K562 (cell line): ENCODE data around the gene TM7SF2. TPM values are rescaled to one million over a fixed set of nuclear protein-coding genes. Genes with fewer than 3 reads are reported as not detected.

ENCODE experiments used
- CBFB ChIP-seq: sonication (generic); formaldehyde crosslinking; IDR thresholded peaks from 2 replicates; pipeline ENCODE4 v1.4.0; 2020; ENCODE audit warnings: mild to moderate bottlenecking, missing genetic modification reagents
- CC2D1A ChIP-seq: fragments of 450-650 bp; IDR thresholded peaks from 2 replicates; pipeline ENCODE4 v1.6.1; 2017; ENCODE audit warnings: mild to moderate bottlenecking
- CEBPG ChIP-seq, 3 experiments: fragments of 200-800 bp in 1 of 3; sonication (Bioruptor generic) in 1 of 3; sonication (generic) in 1 of 3; formaldehyde crosslinking in 1 of 3; IDR thresholded peaks in 2 of 3; conservative IDR thresholded peaks in 1 of 3; 2 replicates each; pipeline versions ENCODE4 v1.6.1 to v1.8.0; 2016 to 2022; ENCODE audit warnings: missing compliant biosample characterization in 2 of 3, missing genetic modification characterization in 2 of 3, mild to moderate bottlenecking in 1 of 3, missing genetic modification reagents in 1 of 3
- ELF1 ChIP-seq: fragments of 200-800 bp; sonication (Bioruptor generic); IDR thresholded peaks from 2 replicates; pipeline ENCODE4 v1.6.1; 2016; ENCODE audit warnings: missing genetic modification characterization, missing compliant biosample characterization
- HDAC8 ChIP-seq: fragments of 450-650 bp; IDR thresholded peaks from 2 replicates; pipeline ENCODE4 v1.6.1; 2016; ENCODE audit warnings: mild to moderate bottlenecking, missing genetic modification characterization, moderate library complexity, missing compliant biosample characterization
- KDM4B ChIP-seq, 2 experiments: fragments of 450-650 bp in 1 of 2; sonication (generic) in 1 of 2; IDR thresholded peaks; 2 replicates each; pipeline ENCODE4 v1.6.1; 2016 to 2017; ENCODE audit warnings: borderline replicate concordance in 2 of 2, antibody characterized with exemption in 1 of 2, low read depth in 1 of 2, mild to moderate bottlenecking in 1 of 2
- KLF6 ChIP-seq: fragments of 250-450 bp; sonication (Bioruptor Pico); IDR thresholded peaks from 2 replicates; pipeline ENCODE4 v1.4.0; 2020; ENCODE audit warnings: mild to moderate bottlenecking, moderate library complexity, borderline replicate concordance
- MEIS2 ChIP-seq: fragments of 450-650 bp; IDR thresholded peaks from 2 replicates; pipeline ENCODE4 v1.6.1; 2014; ENCODE audit warnings: mild to moderate bottlenecking; ENCODE audit not compliant: partially characterized antibody
- PML ChIP-seq: IDR thresholded peaks from 2 replicates; pipeline ENCODE4 v1.6.1; 2012; ENCODE audit warnings: low read length, inconsistent platforms
- RBBP5 ChIP-seq: fragments of 200-600 bp; sonication (generic); IDR thresholded peaks from 2 replicates; pipeline ENCODE4 v1.6.1; 2012; ENCODE audit warnings: borderline replicate concordance, mild to moderate bottlenecking, low read length, control low read depth, inconsistent platforms; ENCODE audit not compliant: insufficient read depth, poor library complexity, severe bottlenecking
- RBM14 ChIP-seq: fragments of 200-400 bp; formaldehyde crosslinking; IDR thresholded peaks from 2 replicates; pipeline ENCODE4 v1.6.1; 2018; ENCODE audit warnings: low read depth, mild to moderate bottlenecking, low read length, moderate library complexity, borderline replicate concordance; ENCODE audit not compliant: insufficient read depth
- SMAD1 ChIP-seq: fragments of 150-350 bp; IDR thresholded peaks from 2 replicates; pipeline ENCODE4 v1.6.1; 2014; ENCODE audit warnings: low read length, low read depth; ENCODE audit not compliant: partially characterized antibody
- SMAD4 ChIP-seq: fragments of 250-450 bp; sonication (Bioruptor Pico); conservative IDR thresholded peaks from 2 replicates; pipeline ENCODE4 v1.8.0; 2021; ENCODE audit warnings: inconsistent platforms, mild to moderate bottlenecking, moderate library complexity
- TAF9B ChIP-seq: fragments of 450-650 bp; IDR thresholded peaks from 2 replicates; pipeline ENCODE4 v1.6.1; 2018; ENCODE audit warnings: mild to moderate bottlenecking; ENCODE audit not compliant: partially characterized antibody
- ZFP36 ChIP-seq: fragments of 150-350 bp; IDR thresholded peaks from 2 replicates; pipeline ENCODE4 v1.6.1; 2018; ENCODE audit warnings: low read length, low read depth; ENCODE audit not compliant: partially characterized antibody
- ZNF124 ChIP-seq: sonication (generic); formaldehyde crosslinking; IDR thresholded peaks from 2 replicates; pipeline ENCODE4 v1.8.1; 2022; ENCODE audit warnings: missing genetic modification reagents
- ZNF224 ChIP-seq: sonication (generic); formaldehyde crosslinking; IDR thresholded peaks from 2 replicates; pipeline ENCODE4 v1.8.0; 2022; ENCODE audit warnings: mild to moderate bottlenecking, missing genetic modification reagents
- ZNF324 ChIP-seq: fragments of 250-450 bp; sonication (Bioruptor Pico); IDR thresholded peaks from 2 replicates; pipeline ENCODE4 v1.4.0; 2020; ENCODE audit warnings: mild to moderate bottlenecking
- ZNF431 ChIP-seq: sonication (generic); formaldehyde crosslinking; IDR thresholded peaks from 2 replicates; pipeline ENCODE4 v1.8.0; 2022; ENCODE audit warnings: mild to moderate bottlenecking, missing genetic modification reagents
- ZNF436 ChIP-seq: fragments of 250-450, 450-650 bp; sonication (Bioruptor Pico); formaldehyde crosslinking; IDR thresholded peaks from 2 replicates; pipeline ENCODE4 v1.7.0; 2020; ENCODE audit warnings: mild to moderate bottlenecking
- polyA plus RNA-seq, 8 experiments: library from polyadenylated mRNA; depleted of rRNA in 4 of 8; stranded (reverse) in 5 of 8; unstranded in 3 of 8; fragments of >200 nt; fragmentation: Nextera tagmentation in 2 of 8; fragmentation: Illumina TruSeq in 1 of 8; extraction: Ambion mirVana in 2 of 8; extraction: Trizol in 1 of 8; gene quantifications; 2 replicates each; pipeline versions ENCODE4 v1.2.1 to v1.2.3, GENCODE V29; 2011 to 2014; ENCODE audit warnings: inconsistent platforms in 1 of 8, missing spikeins in 1 of 8
- total RNA-seq, 7 experiments: library from RNA; depleted of rRNA in 6 of 7; stranded (reverse); fragments of >200 nt in 6 of 7; fragmentation: Illumina TruSeq in 2 of 7; extraction: Trizol in 2 of 7; gene quantifications; 2 replicates each; pipeline versions ENCODE4 v1.2.1 to v1.2.3, GENCODE V29; 2011 to 2021; ENCODE audit warnings: low replicate concordance in 1 of 7
- TF ChIP-seq, protein P1 (sequence below): fragments of 450-650 bp; IDR thresholded peaks from 2 replicates; pipeline ENCODE4 v1.6.1; 2016; ENCODE audit warnings: borderline replicate concordance
- TF ChIP-seq, protein P2 (sequence below): fragments of 250-450 bp; sonication (Bioruptor Pico); IDR thresholded peaks from 2 replicates; pipeline ENCODE4 v1.6.1; 2021; ENCODE audit warnings: mild to moderate bottlenecking
- TF ChIP-seq, protein P3 (sequence below): sonication (generic); IDR thresholded peaks from 2 replicates; pipeline ENCODE4 v1.6.1; 2016
- TF ChIP-seq, protein P4 (sequence below): sonication (generic); formaldehyde crosslinking; IDR thresholded peaks from 2 replicates; pipeline ENCODE4 v1.8.0; 2022; ENCODE audit warnings: mild to moderate bottlenecking, missing genetic modification reagents

The TM7SF2 gene
- total and polyA plus RNA-seq, 9 of the 15 experiments (the other 6 are each of a cell fraction or from before 2014, with no cell fraction given) = 1.2 to 22.0 (median 14.3) TPM

DNA sequence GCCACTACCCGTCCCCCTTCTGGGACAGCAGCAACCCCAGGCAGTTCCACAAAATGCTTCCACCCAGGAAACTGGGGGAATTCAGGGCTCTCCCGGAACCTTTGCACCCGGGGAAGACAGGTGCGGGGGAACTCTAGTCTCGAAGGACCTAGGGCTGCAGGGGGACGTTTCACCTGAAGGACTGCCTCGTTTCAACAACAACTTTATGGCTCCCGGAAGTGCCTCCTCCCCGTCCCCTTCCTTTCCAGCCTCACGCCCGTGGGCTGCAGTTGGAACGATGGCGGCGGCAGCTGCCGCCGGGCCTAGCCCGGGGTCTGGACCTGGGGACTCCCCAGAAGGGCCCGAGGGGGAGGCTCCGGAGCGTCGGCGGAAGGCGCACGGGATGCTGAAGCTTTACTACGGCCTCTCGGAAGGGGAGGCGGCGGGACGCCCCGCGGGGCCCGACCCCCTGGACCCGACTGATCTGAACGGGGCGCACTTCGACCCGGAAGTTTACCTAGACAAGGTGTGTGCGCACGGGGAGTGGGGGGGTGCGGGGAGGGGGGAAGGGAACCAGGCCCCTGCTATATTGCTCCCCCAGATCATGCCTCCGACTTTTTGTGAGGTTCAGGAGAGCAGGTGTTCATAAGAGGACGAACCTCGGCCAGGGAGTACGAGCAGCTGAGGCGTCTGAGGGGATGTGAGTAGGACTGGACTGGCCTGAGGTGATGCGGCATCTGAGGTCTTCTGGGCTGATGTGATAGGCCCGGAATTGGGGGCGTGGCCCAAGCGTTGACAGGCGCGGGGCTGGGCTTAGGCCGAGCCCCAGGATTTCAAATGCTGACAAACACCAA, 15.5 kb upstream of the TM7SF2 start, which contains the start of gene VPS51 (continued):
- TF ChIP-seq, protein P1, sequence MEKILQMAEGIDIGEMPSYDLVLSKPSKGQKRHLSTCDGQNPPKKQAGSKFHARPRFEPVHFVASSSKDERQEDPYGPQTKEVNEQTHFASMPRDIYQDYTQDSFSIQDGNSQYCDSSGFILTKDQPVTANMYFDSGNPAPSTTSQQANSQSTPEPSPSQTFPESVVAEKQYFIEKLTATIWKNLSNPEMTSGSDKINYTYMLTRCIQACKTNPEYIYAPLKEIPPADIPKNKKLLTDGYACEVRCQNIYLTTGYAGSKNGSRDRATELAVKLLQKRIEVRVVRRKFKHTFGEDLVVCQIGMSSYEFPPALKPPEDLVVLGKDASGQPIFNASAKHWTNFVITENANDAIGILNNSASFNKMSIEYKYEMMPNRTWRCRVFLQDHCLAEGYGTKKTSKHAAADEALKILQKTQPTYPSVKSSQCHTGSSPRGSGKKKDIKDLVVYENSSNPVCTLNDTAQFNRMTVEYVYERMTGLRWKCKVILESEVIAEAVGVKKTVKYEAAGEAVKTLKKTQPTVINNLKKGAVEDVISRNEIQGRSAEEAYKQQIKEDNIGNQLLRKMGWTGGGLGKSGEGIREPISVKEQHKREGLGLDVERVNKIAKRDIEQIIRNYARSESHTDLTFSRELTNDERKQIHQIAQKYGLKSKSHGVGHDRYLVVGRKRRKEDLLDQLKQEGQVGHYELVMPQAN = peak; percentile 76; the same call in 1 of the 2 replicates
- TF ChIP-seq RBM14 = no peak
- no peak; the same call in 1 of the 2 replicates for TF ChIP-seq PML
- 0 out of 2 replicates have a peak, but pooled peaks have one; percentile 33 for TF ChIP-seq ZNF431 (CRISPR knock-in tag)
- TF ChIP-seq ZFP36 = peak; percentile 41
- TF ChIP-seq CBFB (CRISPR knock-in tag) = no peak; the same call in 1 of the 2 replicates
- no peak for TF ChIP-seq ZNF436
- TF ChIP-seq TAF9B = peak; percentile 81
- peak; percentile 79 for TF ChIP-seq SMAD4 (CRISPR knock-in tag)
- TF ChIP-seq ZNF124 (CRISPR knock-in tag) = no peak
- TF ChIP-seq RBBP5 = peak; percentile 95
- TF ChIP-seq KDM4B (IDR thresholded peaks at IDR 0.05; ENCODE audit: borderline replicate concordance in 2 of 2, low read depth in 1 of 2) = peak in 1 of 2 experiments; percentile 94; a peak in 2 of 4 replicates
- no peak for TF ChIP-seq ZNF224 (CRISPR knock-in tag)
- TF ChIP-seq CC2D1A = no peak
- peak; percentile 97 for TF ChIP-seq ELF1
- peak; percentile 70; the same call in 1 of the 2 replicates for TF ChIP-seq HDAC8 (tag)
- TF ChIP-seq, protein P2, sequence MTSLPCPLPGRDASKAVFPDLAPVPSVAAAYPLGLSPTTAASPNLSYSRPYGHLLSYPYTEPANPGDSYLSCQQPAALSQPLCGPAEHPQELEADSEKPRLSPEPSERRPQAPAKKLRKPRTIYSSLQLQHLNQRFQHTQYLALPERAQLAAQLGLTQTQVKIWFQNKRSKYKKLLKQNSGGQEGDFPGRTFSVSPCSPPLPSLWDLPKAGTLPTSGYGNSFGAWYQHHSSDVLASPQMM = no peak
- TF ChIP-seq, protein P3, sequence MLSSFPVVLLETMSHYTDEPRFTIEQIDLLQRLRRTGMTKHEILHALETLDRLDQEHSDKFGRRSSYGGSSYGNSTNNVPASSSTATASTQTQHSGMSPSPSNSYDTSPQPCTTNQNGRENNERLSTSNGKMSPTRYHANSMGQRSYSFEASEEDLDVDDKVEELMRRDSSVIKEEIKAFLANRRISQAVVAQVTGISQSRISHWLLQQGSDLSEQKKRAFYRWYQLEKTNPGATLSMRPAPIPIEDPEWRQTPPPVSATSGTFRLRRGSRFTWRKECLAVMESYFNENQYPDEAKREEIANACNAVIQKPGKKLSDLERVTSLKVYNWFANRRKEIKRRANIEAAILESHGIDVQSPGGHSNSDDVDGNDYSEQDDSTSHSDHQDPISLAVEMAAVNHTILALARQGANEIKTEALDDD = no peak
- TF ChIP-seq SMAD1 = peak; percentile 48
- peak; percentile 73; the same call in 1 of the 2 replicates for TF ChIP-seq KLF6 (CRISPR knock-in tag)
- TF ChIP-seq MEIS2 = peak; percentile 87
- TF ChIP-seq ZNF324 (CRISPR knock-in tag) = no peak
- TF ChIP-seq CEBPG (CRISPR knock-in tag; IDR thresholded peaks at IDR 0.05) = no peak
- no peak for TF ChIP-seq CEBPG (tag; conservative IDR thresholded peaks at IDR 0.05 in 1 of 2, IDR thresholded peaks at IDR 0.05 in 1 of 2)
- TF ChIP-seq, protein P4, sequence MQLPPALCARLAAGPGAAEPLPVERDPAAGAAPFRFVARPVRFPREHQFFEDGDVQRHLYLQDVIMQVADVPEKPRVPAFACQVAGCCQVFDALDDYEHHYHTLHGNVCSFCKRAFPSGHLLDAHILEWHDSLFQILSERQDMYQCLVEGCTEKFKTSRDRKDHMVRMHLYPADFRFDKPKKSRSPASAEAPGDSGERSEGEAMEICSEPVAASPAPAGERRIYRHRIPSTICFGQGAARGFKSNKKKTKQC (CRISPR knock-in tag) = no peak
